ENCODE measurements around the gene LRMDA.

The LRMDA gene

GRCh38 chr10:75716506-75716905 lies 285.1 kb downstream of the LRMDA start:
- DNase-seq (ENCODE audit: low spot score) = no peak

GRCh38 chr10:75717126-75717916 lies 285.9 kb downstream of the LRMDA start:
- DNase-seq (ENCODE audit: low spot score) = no peak

GRCh38 chr10:75718991-75719390 lies 287.6 kb downstream of the LRMDA start:
- DNase-seq (ENCODE audit: low spot score) = peak; percentile 16

- no peak for DNase-seq (ENCODE audit: low spot score)
Observed at GRCh38 chr10:75720157-75720556, 288.7 kb downstream of the LRMDA start.

GRCh38 chr10:75722020-75722419 lies 290.6 kb downstream of the LRMDA start:
- DNase-seq (ENCODE audit: low spot score) = no peak

- no peak for DNase-seq (ENCODE audit: low spot score)
Observed at GRCh38 chr10:75722609-75723008, 291.2 kb downstream of the LRMDA start.

GRCh38 chr10:75723319-75723980 lies 292.0 kb downstream of the LRMDA start:
- DNase-seq (ENCODE audit: low spot score) = no peak

- DNase-seq (ENCODE audit: low spot score) = no peak
Observed at GRCh38 chr10:75724047-75724446, 292.6 kb downstream of the LRMDA start.

- no peak for DNase-seq (ENCODE audit: low spot score)
Observed at GRCh38 chr10:75726522-75727483, 295.4 kb downstream of the LRMDA start.

- DNase-seq (ENCODE audit: low spot score) = no peak
Observed at GRCh38 chr10:75730847-75731246, 299.4 kb downstream of the LRMDA start.

- no peak for DNase-seq (ENCODE audit: low spot score)
Observed at GRCh38 chr10:75733135-75733890, 301.9 kb downstream of the LRMDA start.

- DNase-seq (ENCODE audit: low spot score) = no peak
Observed at GRCh38 chr10:75736151-75736640, 304.8 kb downstream of the LRMDA start.

- no peak for DNase-seq (ENCODE audit: low spot score)
Observed at GRCh38 chr10:75736889-75737579, 305.6 kb downstream of the LRMDA start.

GRCh38 chr10:75737580-75737949 lies 306.1 kb downstream of the LRMDA start:
- no peak for DNase-seq (ENCODE audit: low spot score)

- no peak for DNase-seq (ENCODE audit: low spot score)
Observed at GRCh38 chr10:75738924-75739323, 307.5 kb downstream of the LRMDA start.

GRCh38 chr10:75739414-75740143 lies 308.2 kb downstream of the LRMDA start:
- DNase-seq (ENCODE audit: low spot score) = no peak

- no peak for DNase-seq (ENCODE audit: low spot score)
Observed at GRCh38 chr10:75740541-75740940, 309.1 kb downstream of the LRMDA start.

- DNase-seq (ENCODE audit: low spot score) = no peak
Observed at GRCh38 chr10:75742355-75742754, 310.9 kb downstream of the LRMDA start.

GRCh38 chr10:75743291-75743778 lies 311.9 kb downstream of the LRMDA start:
- no peak for DNase-seq (ENCODE audit: low spot score)

GRCh38 chr10:75744261-75744660 lies 312.8 kb downstream of the LRMDA start:
- DNase-seq (ENCODE audit: low spot score) = no peak

Measured in Ammon's horn (tissue), 1 donor.